Fibroblast of lung (primary cell): ENCODE data around the gene SEMA3E.

Experiments
- EZH2 ChIP-seq: IDR thresholded peaks from 2 replicates; pipeline ENCODE4 v1.5.1; 2012; ENCODE audit warnings: low read length, control low read depth, mild to moderate bottlenecking; ENCODE audit errors: missing control alignments
- TF ChIP-seq, protein P1 (sequence below), 2 donors: IDR thresholded peaks in 1 of 2; conservative IDR thresholded peaks in 1 of 2; 1 replicate in 1 of 2; 2 replicates in 1 of 2; pipeline ENCODE4 v1.5.1; 2011 to 2012; ENCODE audit warnings: low read length in 2 of 2, control low read depth in 1 of 2, inconsistent platforms in 1 of 2, low read depth in 1 of 2, mild to moderate bottlenecking in 1 of 2

DNA sequence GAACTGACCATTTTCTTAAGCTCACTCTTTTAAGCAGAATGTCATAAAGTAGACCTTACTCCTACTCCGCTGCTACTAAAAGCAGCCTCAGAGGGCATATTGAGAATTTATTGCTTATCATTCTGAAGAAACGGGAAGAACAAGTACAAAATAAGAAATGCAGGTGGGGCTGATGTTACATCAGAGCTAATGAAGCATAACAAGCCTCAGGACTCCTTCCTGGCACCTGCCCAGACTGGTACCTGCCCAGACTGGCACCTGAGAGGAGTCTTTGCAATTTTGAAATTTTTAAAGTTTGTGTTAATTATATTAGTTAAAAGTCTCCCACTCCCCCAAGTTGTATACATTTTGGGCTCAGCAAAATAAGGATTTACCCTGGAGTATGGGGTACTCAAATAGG, 162.4 kb downstream of the SEMA3E start:
- TF ChIP-seq, protein P1, sequence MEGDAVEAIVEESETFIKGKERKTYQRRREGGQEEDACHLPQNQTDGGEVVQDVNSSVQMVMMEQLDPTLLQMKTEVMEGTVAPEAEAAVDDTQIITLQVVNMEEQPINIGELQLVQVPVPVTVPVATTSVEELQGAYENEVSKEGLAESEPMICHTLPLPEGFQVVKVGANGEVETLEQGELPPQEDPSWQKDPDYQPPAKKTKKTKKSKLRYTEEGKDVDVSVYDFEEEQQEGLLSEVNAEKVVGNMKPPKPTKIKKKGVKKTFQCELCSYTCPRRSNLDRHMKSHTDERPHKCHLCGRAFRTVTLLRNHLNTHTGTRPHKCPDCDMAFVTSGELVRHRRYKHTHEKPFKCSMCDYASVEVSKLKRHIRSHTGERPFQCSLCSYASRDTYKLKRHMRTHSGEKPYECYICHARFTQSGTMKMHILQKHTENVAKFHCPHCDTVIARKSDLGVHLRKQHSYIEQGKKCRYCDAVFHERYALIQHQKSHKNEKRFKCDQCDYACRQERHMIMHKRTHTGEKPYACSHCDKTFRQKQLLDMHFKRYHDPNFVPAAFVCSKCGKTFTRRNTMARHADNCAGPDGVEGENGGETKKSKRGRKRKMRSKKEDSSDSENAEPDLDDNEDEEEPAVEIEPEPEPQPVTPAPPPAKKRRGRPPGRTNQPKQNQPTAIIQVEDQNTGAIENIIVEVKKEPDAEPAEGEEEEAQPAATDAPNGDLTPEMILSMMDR (conservative IDR thresholded peaks at IDR 0.05 in 1 of 2, IDR thresholded peaks at IDR 0.05 in 1 of 2; ENCODE audit: low read depth in 1 of 2, low read length in 2 of 2), result no peak
- no peak for TF ChIP-seq EZH2
